ENCODE results near the gene FALEC. TPM values are rescaled to one million over a fixed set of nuclear protein-coding genes. Genes with fewer than 3 reads are reported as not detected.

Gene FALEC
- total RNA-seq, 1 experiment from 2014 or later = not detected

DNA sequence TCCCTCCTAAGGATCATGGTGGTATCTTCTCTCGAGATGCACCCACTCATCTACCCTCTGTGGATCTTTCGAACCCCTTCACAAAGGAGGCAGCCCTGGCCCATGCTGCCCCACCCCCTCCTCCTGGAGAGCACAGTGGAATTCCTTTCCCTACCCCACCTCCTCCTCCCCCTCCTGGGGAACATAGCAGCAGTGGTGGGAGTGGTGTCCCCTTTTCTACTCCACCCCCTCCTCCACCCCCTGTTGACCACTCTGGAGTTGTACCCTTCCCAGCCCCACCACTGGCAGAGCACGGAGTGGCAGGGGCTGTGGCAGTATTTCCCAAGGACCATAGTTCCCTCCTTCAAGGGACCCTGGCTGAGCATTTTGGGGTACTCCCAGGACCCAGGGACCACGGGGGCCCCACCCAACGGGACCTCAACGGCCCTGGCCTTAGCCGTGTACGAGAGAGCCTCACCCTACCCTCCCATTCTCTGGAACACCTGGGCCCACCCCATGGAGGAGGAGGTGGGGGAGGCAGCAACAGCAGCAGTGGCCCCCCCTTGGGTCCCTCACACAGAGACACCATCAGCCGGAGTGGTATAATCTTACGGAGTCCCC, 42.9 kb upstream of the FALEC start:
- Histone ChIP-seq H3K27ac (ENCODE audit: low read depth, low read length, poor library complexity, severe bottlenecking) (no peak overlapping the region), H3K4me3 (ENCODE audit: low read depth, low read length, poor library complexity, severe bottlenecking) (no peak overlapping the region), H3K27me3 (replicated peaks; ENCODE audit: insufficient read depth, low read depth, low read length, poor library complexity) (no peaks in the 10 kb centered on the region), H3K4me1 (ENCODE audit: insufficient read depth, low read length, poor library complexity, severe bottlenecking) (no peaks in the 10 kb centered on the region), H3K36me3 (ENCODE audit: insufficient read depth, low read length, poor library complexity, severe bottlenecking) (peaks cover 35% of the 10 kb centered on the region), H3K9me3 (ENCODE audit: low read depth, low read length, poor library complexity, severe bottlenecking) (no peaks in the 10 kb centered on the region)
- TF ChIP-seq, protein P1, sequence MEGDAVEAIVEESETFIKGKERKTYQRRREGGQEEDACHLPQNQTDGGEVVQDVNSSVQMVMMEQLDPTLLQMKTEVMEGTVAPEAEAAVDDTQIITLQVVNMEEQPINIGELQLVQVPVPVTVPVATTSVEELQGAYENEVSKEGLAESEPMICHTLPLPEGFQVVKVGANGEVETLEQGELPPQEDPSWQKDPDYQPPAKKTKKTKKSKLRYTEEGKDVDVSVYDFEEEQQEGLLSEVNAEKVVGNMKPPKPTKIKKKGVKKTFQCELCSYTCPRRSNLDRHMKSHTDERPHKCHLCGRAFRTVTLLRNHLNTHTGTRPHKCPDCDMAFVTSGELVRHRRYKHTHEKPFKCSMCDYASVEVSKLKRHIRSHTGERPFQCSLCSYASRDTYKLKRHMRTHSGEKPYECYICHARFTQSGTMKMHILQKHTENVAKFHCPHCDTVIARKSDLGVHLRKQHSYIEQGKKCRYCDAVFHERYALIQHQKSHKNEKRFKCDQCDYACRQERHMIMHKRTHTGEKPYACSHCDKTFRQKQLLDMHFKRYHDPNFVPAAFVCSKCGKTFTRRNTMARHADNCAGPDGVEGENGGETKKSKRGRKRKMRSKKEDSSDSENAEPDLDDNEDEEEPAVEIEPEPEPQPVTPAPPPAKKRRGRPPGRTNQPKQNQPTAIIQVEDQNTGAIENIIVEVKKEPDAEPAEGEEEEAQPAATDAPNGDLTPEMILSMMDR (conservative IDR thresholded peaks at IDR 0.05; ENCODE audit: low read depth, low read length) = no peak
- no peak for TF ChIP-seq EZH2 (IDR thresholded peaks at IDR 0.05; ENCODE audit: borderline replicate concordance, low read depth, low read length, poor library complexity, severe bottlenecking)
- BruUV-seq (replicated peaks) = no TSS peak
- intact Hi-C loops (cut with micrococcal nuclease; ENCODE audit: unreplicated experiment) = loop anchor here (10.0 kb wide), 1 partner anchor 522 kb away; no protein-coding TSS in a partner anchor
- DNase-seq (ENCODE audit: low spot score) = no peak
- ChIA-PET CTCF (no interaction called here), POLR2A (ENCODE audit: low non-redundant PET) (no interaction called here)

DNA sequence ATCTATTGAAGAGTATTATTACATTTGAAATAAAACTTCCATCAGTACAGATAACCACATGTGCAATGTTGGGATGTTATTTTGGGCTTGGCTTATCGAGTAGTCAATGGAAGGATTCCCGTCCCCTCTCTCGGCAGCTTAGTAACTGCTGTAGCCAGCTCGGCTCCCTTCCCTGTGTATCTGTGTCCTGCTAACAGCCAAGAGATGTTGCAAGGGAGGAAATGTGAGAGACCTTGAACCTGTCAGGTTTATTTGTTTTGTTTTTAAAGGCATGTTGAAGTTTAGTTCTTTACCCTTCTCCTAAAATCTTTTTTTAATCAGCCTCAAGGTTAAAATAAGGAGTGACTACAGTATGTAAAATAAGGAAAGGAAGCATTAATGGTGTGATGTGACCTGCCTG, 41.9 kb upstream of the FALEC start:
- no peak for DNase-seq (ENCODE audit: low spot score)
- no TSS peak for BruUV-seq (replicated peaks)
- H3K27me3 ChIP-seq (replicated peaks; ENCODE audit: insufficient read depth, low read depth, low read length, poor library complexity) = no peaks in the 10 kb centered on the region
- no peaks in the 10 kb centered on the region for H3K9me3 ChIP-seq (ENCODE audit: low read depth, low read length, poor library complexity, severe bottlenecking)
- ChIA-PET POLR2A (ENCODE audit: low non-redundant PET) (no interaction called here), CTCF (no interaction called here)
- H3K27ac ChIP-seq (ENCODE audit: low read depth, low read length, poor library complexity, severe bottlenecking) = no peak overlapping the region
- TF ChIP-seq, protein P1 (conservative IDR thresholded peaks at IDR 0.05; ENCODE audit: low read depth, low read length) = no peak
- TF ChIP-seq EZH2 (IDR thresholded peaks at IDR 0.05; ENCODE audit: borderline replicate concordance, low read depth, low read length, poor library complexity, severe bottlenecking) = no peak
- H3K4me3 ChIP-seq (ENCODE audit: low read depth, low read length, poor library complexity, severe bottlenecking) = no peak overlapping the region
- H3K36me3 ChIP-seq (ENCODE audit: insufficient read depth, low read length, poor library complexity, severe bottlenecking) = peaks cover 35% of the 10 kb centered on the region
- H3K4me1 ChIP-seq (ENCODE audit: insufficient read depth, low read length, poor library complexity, severe bottlenecking) = no peaks in the 10 kb centered on the region
- intact Hi-C loops (cut with micrococcal nuclease; ENCODE audit: unreplicated experiment) = loop anchor here (10.0 kb wide), 1 partner anchor 521 kb away; no protein-coding TSS in a partner anchor

DNA sequence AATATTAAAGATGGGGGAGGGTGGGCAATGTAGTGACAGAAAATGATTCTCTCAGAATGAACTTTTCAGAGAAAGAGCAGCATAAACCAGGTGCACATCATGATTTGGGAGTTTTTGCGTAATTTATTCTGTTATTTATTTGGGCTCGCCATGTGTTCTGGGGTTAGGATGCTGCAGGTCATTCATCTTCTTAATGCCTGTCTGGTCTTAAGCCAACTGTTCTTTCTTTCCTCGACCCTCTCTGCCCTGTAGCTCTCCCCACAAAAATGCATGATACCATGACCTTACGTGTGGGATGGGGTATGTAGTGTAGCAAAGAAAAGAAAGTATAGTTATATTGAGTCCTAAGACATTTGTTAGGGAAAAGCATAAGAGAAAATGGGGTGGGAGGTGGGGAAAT, 40.7 kb upstream of the FALEC start:
- peaks cover 31% of the 10 kb centered on the region for H3K36me3 ChIP-seq (ENCODE audit: insufficient read depth, low read length, poor library complexity, severe bottlenecking)
- no peak for TF ChIP-seq EZH2 (IDR thresholded peaks at IDR 0.05; ENCODE audit: borderline replicate concordance, low read depth, low read length, poor library complexity, severe bottlenecking)
- TF ChIP-seq, protein P1 (conservative IDR thresholded peaks at IDR 0.05; ENCODE audit: low read depth, low read length) = no peak
- BruUV-seq (replicated peaks) = no TSS peak
- no peak overlapping the region for H3K4me3 ChIP-seq (ENCODE audit: low read depth, low read length, poor library complexity, severe bottlenecking)
- H3K9me3 ChIP-seq (ENCODE audit: low read depth, low read length, poor library complexity, severe bottlenecking) = no peaks in the 10 kb centered on the region
- CTCF ChIA-PET = no interaction called here
- intact Hi-C loops (cut with micrococcal nuclease; ENCODE audit: unreplicated experiment) = loop anchor here (10.0 kb wide), 1 partner anchor 520 kb away; no protein-coding TSS in a partner anchor
- H3K27ac ChIP-seq (ENCODE audit: low read depth, low read length, poor library complexity, severe bottlenecking) = no peak overlapping the region
- H3K4me1 ChIP-seq (ENCODE audit: insufficient read depth, low read length, poor library complexity, severe bottlenecking) = no peaks in the 10 kb centered on the region
- POLR2A ChIA-PET (ENCODE audit: low non-redundant PET) = no interaction called here
- DNase-seq (ENCODE audit: low spot score) = no peak
- no peaks in the 10 kb centered on the region for H3K27me3 ChIP-seq (replicated peaks; ENCODE audit: insufficient read depth, low read depth, low read length, poor library complexity)
